Epithelial cell of esophagus (primary cell): ENCODE results near the gene SUGCT.
A peak's percentile ranks its signal among the peaks of the same experiment; 100 is the strongest.
"Not testable (repeated sequence)": the region's sequence is repeated elsewhere in the genome, so short reads cannot be mapped to it uniquely, and the experiment has no call there.

Experiments used
- DNase-seq: peaks from one replicate; pipeline ENCODE4 v3.0.0; 2010; ENCODE audit warnings: low read depth
- H3K4me3 ChIP-seq: 2 replicates; pipeline ENCODE4 v1.5.1; 2011; ENCODE audit warnings: mild to moderate bottlenecking, low read length, control low read depth
- CTCF ChIP-seq: IDR thresholded peaks from 2 replicates; pipeline ENCODE4 v1.5.1; 2011; ENCODE audit warnings: low read depth, mild to moderate bottlenecking, low read length, control low read depth, inconsistent platforms; ENCODE audit not compliant: insufficient read depth; ENCODE audit errors: missing control alignments

SUGCT gene

GRCh38 chr7:40237731-40238130 lies 102.9 kb downstream of the SUGCT start:
- no peak overlapping the region for H3K4me3 ChIP-seq
- TF ChIP-seq CTCF = no peak
- no peak for DNase-seq

- TF ChIP-seq CTCF = no peak
- H3K4me3 ChIP-seq = no peak overlapping the region
- DNase-seq = no peak
Observed at GRCh38 chr7:40239755-40240303, 105.0 kb downstream of the SUGCT start.

GRCh38 chr7:40243076-40243475 lies 108.3 kb downstream of the SUGCT start:
- DNase-seq = peak; percentile 4
- TF ChIP-seq CTCF = no peak

GRCh38 chr7:40244226-40244625 lies 109.4 kb downstream of the SUGCT start:
- no peak for TF ChIP-seq CTCF
- no peak overlapping the region for H3K4me3 ChIP-seq
- no peak for DNase-seq

More at GRCh38 chr7:40243076-40243475, 108.3 kb downstream of the SUGCT start:
- H3K4me3 ChIP-seq = no peak overlapping the region

GRCh38 chr7:40248681-40249080 lies 113.9 kb downstream of the SUGCT start:
- H3K4me3 ChIP-seq = no peak overlapping the region
- DNase-seq = no peak
- TF ChIP-seq CTCF = no peak

GRCh38 chr7:40253444-40253843 lies 118.6 kb downstream of the SUGCT start:
- DNase-seq = not testable (repeated sequence)

GRCh38 chr7:40263752-40264390 lies 129.1 kb downstream of the SUGCT start:
- no peak for TF ChIP-seq CTCF
- DNase-seq = no peak

More at GRCh38 chr7:40253444-40253843, 118.6 kb downstream of the SUGCT start:
- not testable (repeated sequence) for H3K4me3 ChIP-seq

GRCh38 chr7:40267583-40267982 lies 132.8 kb downstream of the SUGCT start:
- DNase-seq = no peak
- TF ChIP-seq CTCF = no peak
- H3K4me3 ChIP-seq = no peak overlapping the region

More at GRCh38 chr7:40263752-40264390, 129.1 kb downstream of the SUGCT start:
- H3K4me3 ChIP-seq = no peak overlapping the region

- DNase-seq, H3K4me3 ChIP-seq: not testable (repeated sequence)
Observed at GRCh38 chr7:40268810-40269209, 134.0 kb downstream of the SUGCT start.
